ENCODE data around the gene PPP3CA. TPM values are rescaled to one million over a fixed set of nuclear protein-coding genes. Genes with fewer than 3 reads are reported as not detected.

Gene PPP3CA
- polyA plus RNA-seq, 1 donor (not counting 4 experiments of a cell fraction or from before 2014, with no cell fraction given) = 43.3 TPM

GRCh38 chr4:101162990-101163380 lies 184.3 kb downstream of the PPP3CA start:
- peak; percentile 67 for FAIRE-seq
- no peak overlapping the region for H3K4me3 ChIP-seq (ENCODE audit: control insufficient read depth in 2 of 3, extremely low read depth in 1 of 3, insufficient read depth in 2 of 3, low read depth in 1 of 3, low read length in 3 of 3)
- H3K27ac ChIP-seq (ENCODE audit: control insufficient read depth, insufficient read depth, low read length) = no peak overlapping the region
- H3K27me3 ChIP-seq (ENCODE audit: control insufficient read depth, extremely low read depth, insufficient read depth, low read length) = no peaks in the 10 kb centered on the region
- peaks cover 0 to 2% of the 10 kb centered on the region in 2 experiments for H3K36me3 ChIP-seq (ENCODE audit: control insufficient read depth in 2 of 2, extremely low read depth in 1 of 2, insufficient read depth in 2 of 2, low read length in 2 of 2)
- H4K20me1 ChIP-seq (ENCODE audit: control insufficient read depth, extremely low read depth, insufficient read depth, low read length) = no peaks in the 10 kb centered on the region
- TF ChIP-seq, protein P1, sequence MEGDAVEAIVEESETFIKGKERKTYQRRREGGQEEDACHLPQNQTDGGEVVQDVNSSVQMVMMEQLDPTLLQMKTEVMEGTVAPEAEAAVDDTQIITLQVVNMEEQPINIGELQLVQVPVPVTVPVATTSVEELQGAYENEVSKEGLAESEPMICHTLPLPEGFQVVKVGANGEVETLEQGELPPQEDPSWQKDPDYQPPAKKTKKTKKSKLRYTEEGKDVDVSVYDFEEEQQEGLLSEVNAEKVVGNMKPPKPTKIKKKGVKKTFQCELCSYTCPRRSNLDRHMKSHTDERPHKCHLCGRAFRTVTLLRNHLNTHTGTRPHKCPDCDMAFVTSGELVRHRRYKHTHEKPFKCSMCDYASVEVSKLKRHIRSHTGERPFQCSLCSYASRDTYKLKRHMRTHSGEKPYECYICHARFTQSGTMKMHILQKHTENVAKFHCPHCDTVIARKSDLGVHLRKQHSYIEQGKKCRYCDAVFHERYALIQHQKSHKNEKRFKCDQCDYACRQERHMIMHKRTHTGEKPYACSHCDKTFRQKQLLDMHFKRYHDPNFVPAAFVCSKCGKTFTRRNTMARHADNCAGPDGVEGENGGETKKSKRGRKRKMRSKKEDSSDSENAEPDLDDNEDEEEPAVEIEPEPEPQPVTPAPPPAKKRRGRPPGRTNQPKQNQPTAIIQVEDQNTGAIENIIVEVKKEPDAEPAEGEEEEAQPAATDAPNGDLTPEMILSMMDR (optimal IDR thresholded peaks at IDR 0.05 in 1 of 3, IDR thresholded peaks at IDR 0.05 in 1 of 3, conservative IDR thresholded peaks at IDR 0.05 in 1 of 3; ENCODE audit: extremely low read depth in 1 of 3, insufficient read depth in 2 of 3, low read length in 3 of 3) = no peak
- no peak for TF ChIP-seq EZH2 (IDR thresholded peaks at IDR 0.05; ENCODE audit: low read length)
- dilution Hi-C loops (cut with MboI; ENCODE audit: extremely low pct_ligation_motif_present, low sequenced_read_pairs) = no loop called here
- H3K79me2 ChIP-seq (ENCODE audit: control insufficient read depth, insufficient read depth, low read length) = peaks cover 19% of the 10 kb centered on the region
- no peak overlapping the region for H3K9ac ChIP-seq (ENCODE audit: control insufficient read depth, extremely low read depth, insufficient read depth, low read length)
- H2AFZ ChIP-seq (ENCODE audit: control insufficient read depth, low read length) = no peak overlapping the region
- no peaks in the 10 kb centered on the region for H3K9me3 ChIP-seq (ENCODE audit: control insufficient read depth, low read depth, low read length)
- no peaks in the 10 kb centered on the region for H3K9me1 ChIP-seq (ENCODE audit: control insufficient read depth, extremely low read depth, insufficient read depth, low read length)
- DNase-seq (ENCODE audit: low read depth, low spot score) = no peak
- H3K4me1 ChIP-seq (ENCODE audit: control insufficient read depth, extremely low read depth, insufficient read depth, low read length) = peaks cover 22% of the 10 kb centered on the region
- H3K4me2 ChIP-seq (ENCODE audit: control insufficient read depth, extremely low read depth, insufficient read depth, low read depth, low read length) = no peak overlapping the region

GRCh38 chr4:101160792-101161592 lies 186.3 kb downstream of the PPP3CA start:
- H3K9ac ChIP-seq (ENCODE audit: control insufficient read depth, extremely low read depth, insufficient read depth, low read length) = no peak overlapping the region
- H2AFZ ChIP-seq (ENCODE audit: control insufficient read depth, low read length) = no peak overlapping the region
- peaks cover 11% of the 10 kb centered on the region for H3K79me2 ChIP-seq (ENCODE audit: control insufficient read depth, insufficient read depth, low read length)
- H3K4me2 ChIP-seq (ENCODE audit: control insufficient read depth, extremely low read depth, insufficient read depth, low read depth, low read length) = no peak overlapping the region
- H3K36me3 ChIP-seq (ENCODE audit: control insufficient read depth in 2 of 2, extremely low read depth in 1 of 2, insufficient read depth in 2 of 2, low read length in 2 of 2) = no peaks in the 10 kb centered on the region
- H3K9me1 ChIP-seq (ENCODE audit: control insufficient read depth, extremely low read depth, insufficient read depth, low read length) = peaks cover 4% of the 10 kb centered on the region
- no peak overlapping the region for H3K27ac ChIP-seq (ENCODE audit: control insufficient read depth, insufficient read depth, low read length)
- no peaks in the 10 kb centered on the region for H3K27me3 ChIP-seq (ENCODE audit: control insufficient read depth, extremely low read depth, insufficient read depth, low read length)
- no peak overlapping the region for H3K4me3 ChIP-seq (ENCODE audit: control insufficient read depth in 2 of 3, extremely low read depth in 1 of 3, insufficient read depth in 2 of 3, low read depth in 1 of 3, low read length in 3 of 3)
- DNase-seq (ENCODE audit: low read depth, low spot score) = no peak
- no peaks in the 10 kb centered on the region for H4K20me1 ChIP-seq (ENCODE audit: control insufficient read depth, extremely low read depth, insufficient read depth, low read length)
- dilution Hi-C loops (cut with MboI; ENCODE audit: extremely low pct_ligation_motif_present, low sequenced_read_pairs) = no loop called here
- peaks cover 25% of the 10 kb centered on the region for H3K4me1 ChIP-seq (ENCODE audit: control insufficient read depth, extremely low read depth, insufficient read depth, low read length)
- TF ChIP-seq, protein P1 (optimal IDR thresholded peaks at IDR 0.05 in 1 of 3, IDR thresholded peaks at IDR 0.05 in 1 of 3, conservative IDR thresholded peaks at IDR 0.05 in 1 of 3; ENCODE audit: extremely low read depth in 1 of 3, insufficient read depth in 2 of 3, low read length in 3 of 3) = no peak
- no peak for TF ChIP-seq EZH2 (IDR thresholded peaks at IDR 0.05; ENCODE audit: low read length)
- FAIRE-seq = peak; percentile 26
- H3K9me3 ChIP-seq (ENCODE audit: control insufficient read depth, low read depth, low read length) = no peaks in the 10 kb centered on the region
